Colonic mucosa (tissue), 4 donors: ENCODE results near the gene FARSA. TPM values are rescaled to one million over a fixed set of nuclear protein-coding genes. Genes with fewer than 3 reads are reported as not detected.

Source experiments
- DNase-seq: peaks from one replicate; pipeline ENCODE4 v3.0.0-alpha.2; 2020
- H3K27ac ChIP-seq: fragments of 200-600 bp; one replicate; pipeline ENCODE4 v1.8.0; 2021
- H3K27me3 ChIP-seq: fragments of 200-600 bp; one replicate; pipeline ENCODE4 v1.8.0; 2021
- H3K36me3 ChIP-seq: fragments of 200-600 bp; one replicate; pipeline ENCODE4 v1.8.0; 2021
- H3K4me1 ChIP-seq: fragments of 200-600 bp; one replicate; pipeline ENCODE4 v1.8.0; 2021; ENCODE audit warnings: mild to moderate bottlenecking
- H3K4me3 ChIP-seq: fragments of 200-600 bp; one replicate; pipeline ENCODE4 v1.8.0; 2021
- H3K9ac ChIP-seq, 2 donors: one replicate each; pipeline ENCODE4 v1.7.0; 2013; ENCODE audit warnings: control low read depth in 2 of 2, low read depth in 2 of 2, low read length in 2 of 2
- H3K9me3 ChIP-seq: fragments of 200-600 bp; one replicate; pipeline ENCODE4 v1.8.0; 2021
- CTCF ChIP-seq: fragments of 200-600 bp; IDR thresholded peaks from one replicate; pipeline ENCODE4 v1.8.0; 2022; ENCODE audit warnings: antibody characterized with exemption, mild to moderate bottlenecking
- intact Hi-C: fragments of 100-400 bp; cut with DNase I; formaldehyde crosslinking; loops from one replicate; pipeline ENCODE4 v1.14.1; 2022
- microRNA-seq: library from miRNA; unstranded; fragments of <30 nt; microRNA quantifications from one replicate; pipeline ENCODE4, GENCODE V29; 2019
- total RNA-seq, 2 donors: library from RNA; stranded (reverse); fragmentation: NEBNext Ultra II Directional in 1 of 2; extraction: Animal tissue kit (Norgen Biotek cat#: 25700) in 1 of 2; gene quantifications; one replicate each; pipeline ENCODE4 v1.2.1, GENCODE V29; 2021
- donor health status: healthy.
- donor health status: DM: no; HTN: no; CAD: no.
- donor health status: DM: no; HTN: no; CAD: no.

Gene FARSA
- total RNA-seq, 2 donors from 2014 or later = 46.9 to 111 TPM

- DNase-seq = no peak
- intact Hi-C loops = no loop called here
- peak overlapping the region; percentile 22 for H3K4me3 ChIP-seq
Measured at GRCh38 chr19:12873891-12874745, 59.4 kb downstream of the FARSA start.

GRCh38 chr19:12872941-12873890, 60.3 kb downstream of the FARSA start:
- no peaks in the 10 kb centered on the region for H3K9me3 ChIP-seq
- intact Hi-C loops = no loop called here
- no peaks in the 10 kb centered on the region for H3K4me1 ChIP-seq
- TF ChIP-seq CTCF = no peak
- H3K4me3 ChIP-seq = peak overlapping the region; percentile 22
- DNase-seq = peak; percentile 79
- no peak overlapping the region for H3K9ac ChIP-seq
- H3K36me3 ChIP-seq = no peaks in the 10 kb centered on the region
- H3K27me3 ChIP-seq = no peaks in the 10 kb centered on the region
- peak overlapping the region; percentile 8 for H3K27ac ChIP-seq

More at GRCh38 chr19:12873891-12874745, 59.4 kb downstream of the FARSA start:
- Histone ChIP-seq H3K27ac (no peak overlapping the region), H3K36me3 (no peaks in the 10 kb centered on the region), H3K4me1 (no peaks in the 10 kb centered on the region), H3K9ac (no peak overlapping the region), H3K9me3 (no peaks in the 10 kb centered on the region), H3K27me3 (no peaks in the 10 kb centered on the region)
- no peak for TF ChIP-seq CTCF

Small RNA genes within 50 kb of the gene (microRNA-seq; reads per million reads assigned to microRNA genes)
- not detected for gene MIR5695
- 2.2 reads per million for gene MIR6515

Other genes with a start within 250 kb of the FARSA start
- gene GNG14, start 245.7 kb downstream of the FARSA start, total RNA-seq = not detected
- 10 to 100 TPM in 1 of 2 donors, 1 to 10 TPM in 1; 6.5 to 10.3 TPM for gene FBXW9, start 237.1 kb downstream of the FARSA start, total RNA-seq
- gene TNPO2, start 209.8 kb downstream of the FARSA start, total RNA-seq = 10 to 100 TPM; 46.7 to 65.5 TPM
- 100 to 1,000 TPM; 130 to 217 TPM for gene TRIR, start 199.0 kb downstream of the FARSA start, total RNA-seq
- gene GET3, start 196.2 kb downstream of the FARSA start, total RNA-seq = 10 to 100 TPM; 53.6 to 77.2 TPM
- 10 to 100 TPM; 12.1 to 22.6 TPM for gene BEST2, start 181.9 kb downstream of the FARSA start, total RNA-seq
- gene HOOK2, start 158.2 kb downstream of the FARSA start, total RNA-seq = 10 to 100 TPM; 54.8 to 72.0 TPM
- gene JUNB, start 142.2 kb downstream of the FARSA start, total RNA-seq = 100 to 1,000 TPM; 113 to 173 TPM
- gene PRDX2, start 131.9 kb downstream of the FARSA start, total RNA-seq = 100 to 1,000 TPM; 347 to 417 TPM
- 10 to 100 TPM in 1 of 2 donors, 1 to 10 TPM in 1; 6.5 to 18.5 TPM for gene THSD8, start 131.6 kb downstream of the FARSA start, total RNA-seq
- gene RNASEH2A, start 127.1 kb downstream of the FARSA start, total RNA-seq = 10 to 100 TPM in 1 of 2 donors, 1 to 10 TPM in 1; 8.8 to 44.8 TPM
- under 1 TPM in 1 of 2 donors, not detected in 1; 0.35 TPM for gene RTBDN, start 99.1 kb downstream of the FARSA start, total RNA-seq
- 1 to 10 TPM in 1 of 2 donors, under 1 TPM in 1; 0.42 to 1.4 TPM for gene MAST1, start 95.2 kb downstream of the FARSA start, total RNA-seq
- gene DNASE2, start 52.3 kb downstream of the FARSA start, total RNA-seq = 10 to 100 TPM; 29.0 to 33.5 TPM
- under 1 TPM in 1 of 2 donors, not detected in 1; 0.25 TPM for gene KLF1, start 46.5 kb downstream of the FARSA start, total RNA-seq
- gene GCDH, start 42.6 kb downstream of the FARSA start, total RNA-seq = 10 to 100 TPM; 21.1 to 39.2 TPM
- under 1 TPM in 1 of 2 donors, not detected in 1; 0.32 TPM for gene SYCE2, start 14.4 kb downstream of the FARSA start, total RNA-seq
- 1,000 to 10,000 TPM in 1 of 2 donors, 100 to 1,000 TPM in 1; 682 to 1,848 TPM for gene CALR, start 4.9 kb upstream of the FARSA start, total RNA-seq
- 100 to 1,000 TPM in 1 of 2 donors, 10 to 100 TPM in 1; 78.5 to 121 TPM for gene RAD23A, start 12.2 kb upstream of the FARSA start, total RNA-seq
- gene GADD45GIP1, start 23.5 kb upstream of the FARSA start, total RNA-seq = 10 to 100 TPM; 16.1 to 41.9 TPM
- under 1 TPM; 0.19 to 0.27 TPM for gene DAND5, start 35.9 kb upstream of the FARSA start, total RNA-seq
- gene NFIX, start 61.8 kb upstream of the FARSA start, total RNA-seq = 10 to 100 TPM; 70.9 to 73.8 TPM
- gene LYL1, start 169.1 kb upstream of the FARSA start, total RNA-seq = 1 to 10 TPM; 3.6 to 4.5 TPM
- gene TRMT1, start 183.0 kb upstream of the FARSA start, total RNA-seq = 10 to 100 TPM; 17.5 to 40.1 TPM
- gene NACC1, start 184.6 kb upstream of the FARSA start, total RNA-seq = 100 to 1,000 TPM in 1 of 2 donors, 10 to 100 TPM in 1; 56.7 to 119 TPM
- gene STX10, start 216.7 kb upstream of the FARSA start, total RNA-seq = 10 to 100 TPM; 51.0 to 78.2 TPM
- gene IER2, start 216.7 kb upstream of the FARSA start, total RNA-seq = 100 to 1,000 TPM in 1 of 2 donors, 10 to 100 TPM in 1; 83.4 to 116 TPM